NCI-H510A (cell line): ENCODE measurements around the gene TMEM123.

ENCODE experiments used
- DNase-seq: peaks from one replicate; lab custom pipeline; 2025; lab: John Stamatoyannopoulos, UW

The TMEM123 gene

DNA sequence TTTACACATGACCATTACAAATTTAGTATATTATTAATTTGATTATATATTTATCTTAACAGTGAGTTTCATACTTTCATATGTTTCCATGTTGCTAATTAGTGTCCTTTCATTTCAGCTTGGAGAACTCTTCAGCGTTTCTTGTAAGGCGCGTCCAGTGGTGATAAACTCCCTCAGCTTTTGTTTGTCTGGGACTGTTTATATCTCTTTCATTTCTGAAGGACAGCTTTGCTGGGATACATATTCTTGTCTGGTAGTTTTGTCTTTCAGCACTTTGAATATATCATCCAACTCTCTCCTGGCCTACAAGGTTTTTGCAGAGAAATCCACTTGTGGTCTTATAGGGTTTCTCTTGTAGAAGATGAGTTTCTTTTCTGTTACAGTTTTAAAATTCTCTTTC lies 93.2 kb downstream of the TMEM123 start:
- no peak for DNase-seq

DNA sequence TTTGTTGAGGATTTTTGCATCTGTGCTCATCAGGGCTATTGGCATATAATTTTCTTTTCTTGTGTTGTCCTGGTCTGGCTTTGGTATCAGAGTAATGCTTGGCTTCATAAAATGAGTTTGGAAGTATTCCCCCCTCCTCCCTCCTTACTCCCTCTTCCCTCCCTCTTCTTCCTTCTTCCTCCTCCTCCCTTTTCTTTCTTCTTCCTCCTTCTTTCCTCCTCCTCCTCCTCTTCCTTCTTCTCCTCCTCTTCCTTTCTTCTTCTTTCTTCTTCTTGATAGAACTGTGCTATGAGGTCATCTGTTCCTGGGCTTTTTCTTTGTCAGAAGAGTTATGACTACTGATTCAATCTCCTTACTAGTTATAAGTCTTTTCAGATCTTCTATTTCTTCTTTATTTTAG lies 95.4 kb downstream of the TMEM123 start:
- no peak for DNase-seq

DNA sequence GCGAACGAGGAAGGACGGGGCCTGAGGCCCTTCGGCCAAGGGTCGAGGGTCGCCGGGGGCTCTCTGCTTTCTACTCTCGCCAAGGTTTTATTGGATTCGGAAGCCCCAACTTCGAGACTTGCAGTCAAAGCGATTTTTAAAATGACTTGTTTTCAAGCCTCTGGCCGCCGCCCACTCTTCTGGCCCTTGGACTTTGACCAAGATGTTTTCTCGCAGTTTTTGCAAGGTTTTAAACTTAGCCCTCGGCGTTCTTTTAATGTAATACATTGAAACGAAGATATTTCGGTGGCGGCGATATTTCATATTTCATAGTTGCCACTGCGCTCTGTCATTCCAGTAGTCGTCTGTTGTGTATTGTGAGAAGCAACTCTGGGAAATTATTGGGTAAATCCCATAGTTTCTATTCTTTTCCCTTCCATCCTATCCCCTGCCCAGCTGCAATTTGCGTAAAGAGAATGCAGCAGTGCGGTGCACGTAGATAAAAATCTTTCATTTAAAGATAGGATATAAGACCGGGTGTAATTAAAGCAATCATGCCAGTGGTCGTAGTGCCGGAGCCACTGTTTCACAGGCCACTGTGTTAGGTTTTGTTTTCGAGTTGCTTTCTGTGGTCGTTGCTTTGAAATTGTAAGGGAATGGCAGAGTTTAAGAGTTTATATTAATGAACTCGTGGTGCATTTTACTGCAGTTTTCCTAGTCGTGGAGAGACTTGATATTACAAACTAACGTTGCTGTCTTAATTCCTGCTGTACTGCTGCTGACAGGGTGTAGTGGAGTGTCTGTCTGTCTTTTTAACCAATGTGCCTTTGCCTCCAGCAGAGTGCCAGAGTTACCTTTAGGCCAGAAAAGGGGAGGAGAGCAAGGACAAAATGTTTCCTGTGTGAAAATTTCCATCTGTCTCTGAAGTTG lies 104.8 kb downstream of the TMEM123 start:
- no peak for DNase-seq

DNA sequence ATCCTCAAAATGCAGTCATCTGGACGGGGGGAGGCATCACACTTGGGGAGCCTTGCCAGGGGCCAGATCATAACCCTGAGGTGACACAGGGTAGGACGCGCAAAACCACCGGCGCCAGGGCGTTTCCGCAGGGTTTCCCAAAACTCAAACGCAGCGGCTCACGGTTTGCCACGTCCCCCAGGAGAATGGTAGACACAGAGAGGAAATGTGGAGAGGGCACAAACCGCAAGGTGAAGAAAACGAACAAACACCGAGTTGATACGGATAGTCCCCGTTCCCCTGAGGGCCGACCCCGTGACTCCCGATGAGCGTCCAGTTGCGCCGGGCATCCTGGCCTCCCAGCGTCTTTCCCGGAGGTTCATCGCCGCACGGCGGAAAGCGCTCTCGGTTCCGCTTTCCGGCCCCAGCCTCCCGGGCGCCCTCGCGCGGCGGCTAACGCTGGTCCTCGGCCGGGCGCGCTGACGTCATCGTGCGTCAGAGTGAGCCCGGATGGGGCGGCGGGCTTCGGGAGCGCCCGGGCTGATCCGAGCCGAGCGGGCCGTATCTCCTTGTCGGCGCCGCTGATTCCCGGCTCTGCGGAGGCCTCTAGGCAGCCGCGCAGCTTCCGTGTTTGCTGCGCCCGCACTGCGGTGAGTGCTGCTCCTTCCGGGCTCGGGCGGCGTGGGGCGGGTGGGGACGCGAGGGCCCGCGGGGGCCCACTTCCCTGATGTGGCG lies 105.7 kb downstream of the TMEM123 start, which contains the start of gene BIRC2:
BIRC2 (plus strand) TSS at position 467 of the 714 bp plus-strand sequence. CDS start 2,641 bp downstream, outside the sequence.
- DNase-seq = peak; percentile 93

DNA sequence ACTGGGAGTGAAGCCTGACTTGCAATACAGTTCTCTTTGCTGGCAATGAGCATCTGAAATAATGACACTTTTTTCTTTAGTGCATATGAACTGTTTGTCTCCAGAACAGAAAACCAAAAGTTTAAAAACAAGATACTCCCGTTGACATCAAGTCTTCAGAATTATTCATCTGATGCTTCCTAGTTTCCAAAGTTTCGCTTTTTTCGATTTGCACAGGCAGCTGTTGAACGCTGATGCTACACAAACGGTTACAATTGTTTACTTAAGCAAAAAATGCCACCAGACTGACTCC lies 106.2 kb downstream of the TMEM123 start:
- DNase-seq = no peak
